ENCODE data around the gene EPHA5. TPM values are rescaled to one million over a fixed set of nuclear protein-coding genes. Genes with fewer than 3 reads are reported as not detected.

The EPHA5 gene
- total RNA-seq, 1 donor from 2014 or later = 1.2 TPM

GRCh38 chr4:65393078-65393477 is 277.2 kb downstream of the EPHA5 start:
- Histone ChIP-seq H3K36me3 (no peaks in the 10 kb centered on the region), H3K27me3 (no peaks in the 10 kb centered on the region), H3K27ac (no peak overlapping the region), H3K9me3 (no peaks in the 10 kb centered on the region), H3K4me1 (no peaks in the 10 kb centered on the region), H3K4me3 (no peak overlapping the region)
- DNase-seq (ENCODE audit: extremely low spot score in 2 of 2) = no peak
- TF ChIP-seq POLR2AphosphoS5 (IDR thresholded peaks at IDR 0.05; ENCODE audit: insufficient read depth in 1 of 2, low read depth in 1 of 2) = no peak
- TF ChIP-seq CTCF (IDR thresholded peaks at IDR 0.05) = no peak
- no peak for TF ChIP-seq POLR2A (IDR thresholded peaks at IDR 0.05)
- intact Hi-C loops (cut with DNase I) = no loop called here

- TF ChIP-seq CTCF (IDR thresholded peaks at IDR 0.05) = no peak
- no peak for TF ChIP-seq POLR2AphosphoS5 (IDR thresholded peaks at IDR 0.05; ENCODE audit: insufficient read depth in 1 of 2, low read depth in 1 of 2)
- TF ChIP-seq POLR2A (IDR thresholded peaks at IDR 0.05) = no peak
- intact Hi-C loops (cut with DNase I) = no loop called here
- H3K27ac ChIP-seq = no peak overlapping the region
- no peaks in the 10 kb centered on the region for H3K4me1 ChIP-seq
- H3K4me3 ChIP-seq = no peak overlapping the region
- H3K36me3 ChIP-seq = no peaks in the 10 kb centered on the region
- no peaks in the 10 kb centered on the region for H3K9me3 ChIP-seq
- H3K27me3 ChIP-seq = no peaks in the 10 kb centered on the region
- no peak for DNase-seq (ENCODE audit: extremely low spot score in 2 of 2)
These were observed 277.8 kb downstream of the EPHA5 start for GRCh38 chr4:65392488-65392887.

- H3K27me3 ChIP-seq = no peaks in the 10 kb centered on the region
- H3K36me3 ChIP-seq = no peaks in the 10 kb centered on the region
- intact Hi-C loops (cut with DNase I) = no loop called here
- H3K4me1 ChIP-seq = no peaks in the 10 kb centered on the region
- H3K9me3 ChIP-seq = no peaks in the 10 kb centered on the region
- no peak overlapping the region for H3K27ac ChIP-seq
- no peak overlapping the region for H3K4me3 ChIP-seq
- DNase-seq (ENCODE audit: extremely low spot score in 2 of 2) = no peak
- TF ChIP-seq POLR2A (IDR thresholded peaks at IDR 0.05) (no peak), POLR2AphosphoS5 (IDR thresholded peaks at IDR 0.05; ENCODE audit: insufficient read depth in 1 of 2, low read depth in 1 of 2) (no peak)
These were observed 278.5 kb downstream of the EPHA5 start for GRCh38 chr4:65391814-65392213.

- Histone ChIP-seq H3K27me3 (no peaks in the 10 kb centered on the region), H3K4me3 (no peak overlapping the region), H3K27ac (no peak overlapping the region), H3K4me1 (no peaks in the 10 kb centered on the region), H3K36me3 (no peaks in the 10 kb centered on the region), H3K9me3 (no peaks in the 10 kb centered on the region)
- intact Hi-C loops (cut with DNase I) = no loop called here
- TF ChIP-seq CTCF (IDR thresholded peaks at IDR 0.05) = no peak
- no peak for TF ChIP-seq POLR2A (IDR thresholded peaks at IDR 0.05)
- no peak for TF ChIP-seq POLR2AphosphoS5 (IDR thresholded peaks at IDR 0.05; ENCODE audit: insufficient read depth in 1 of 2, low read depth in 1 of 2)
- no peak for DNase-seq (ENCODE audit: extremely low spot score in 2 of 2)
These were observed 278.9 kb downstream of the EPHA5 start for GRCh38 chr4:65391382-65391781.

- Histone ChIP-seq H3K4me1 (no peaks in the 10 kb centered on the region), H3K27me3 (no peaks in the 10 kb centered on the region), H3K36me3 (no peaks in the 10 kb centered on the region), H3K27ac (no peak overlapping the region), H3K9me3 (no peaks in the 10 kb centered on the region), H3K4me3 (no peak overlapping the region)
- TF ChIP-seq POLR2AphosphoS5 (IDR thresholded peaks at IDR 0.05; ENCODE audit: insufficient read depth in 1 of 2, low read depth in 1 of 2) (no peak), POLR2A (IDR thresholded peaks at IDR 0.05) (no peak), CTCF (IDR thresholded peaks at IDR 0.05) (no peak)
- intact Hi-C loops (cut with DNase I) = no loop called here
- DNase-seq (ENCODE audit: extremely low spot score in 2 of 2) = no peak
These were observed 283.4 kb downstream of the EPHA5 start for GRCh38 chr4:65386927-65387326.

Data from vagina (tissue), 2 donors.